SKM-1 treated with dmso at 0.1 percent for 144 hours (cell line): ENCODE data around the gene CACNA1S.

Experiments used
- DNase-seq: peaks from one replicate; lab custom pipeline; 2025; ENCODE audit not compliant: unreplicated experiment; lab: John Stamatoyannopoulos, UW

The CACNA1S gene

GRCh38 chr1:201116091-201116490, 3.9 kb upstream of the CACNA1S start:
- no peak for DNase-seq

GRCh38 chr1:201115390-201115937, 3.2 kb upstream of the CACNA1S start:
- no peak for DNase-seq

- DNase-seq = peak; percentile 97
Observed at GRCh38 chr1:201114245-201115131, 2.3 kb upstream of the CACNA1S start.

- DNase-seq = no peak
Observed at GRCh38 chr1:201113451-201114244, 1.4 kb upstream of the CACNA1S start.

- no peak for DNase-seq
Observed at GRCh38 chr1:201112926-201113325, 700 bp upstream of the CACNA1S start.

- no peak for DNase-seq
Observed at GRCh38 chr1:201111672-201112071, 554 bp downstream of the CACNA1S start.

- DNase-seq = no peak
Observed at GRCh38 chr1:201111156-201111555, 1.1 kb downstream of the CACNA1S start.

- no peak for DNase-seq
Observed at GRCh38 chr1:201110616-201111015, 1.6 kb downstream of the CACNA1S start.

- DNase-seq = no peak
Observed at GRCh38 chr1:201110138-201110537, 2.1 kb downstream of the CACNA1S start.

- DNase-seq = no peak
Observed at GRCh38 chr1:201109651-201110050, 2.6 kb downstream of the CACNA1S start.

GRCh38 chr1:201108614-201109013, 3.6 kb downstream of the CACNA1S start:
- no peak for DNase-seq

GRCh38 chr1:201105688-201106087, 6.5 kb downstream of the CACNA1S start:
- DNase-seq = no peak

GRCh38 chr1:201104141-201104540, 8.1 kb downstream of the CACNA1S start:
- no peak for DNase-seq

- no peak for DNase-seq
Observed at GRCh38 chr1:201103666-201104065, 8.6 kb downstream of the CACNA1S start.

GRCh38 chr1:201100169-201100930, 11.9 kb downstream of the CACNA1S start:
- DNase-seq = no peak

GRCh38 chr1:201098992-201099677, 13.1 kb downstream of the CACNA1S start:
- no peak for DNase-seq

GRCh38 chr1:201096977-201097856, 15.0 kb downstream of the CACNA1S start:
- DNase-seq = no peak

GRCh38 chr1:201096041-201096461, 16.2 kb downstream of the CACNA1S start:
- DNase-seq = no peak

- DNase-seq = no peak
Observed at GRCh38 chr1:201095581-201095980, 16.6 kb downstream of the CACNA1S start.
